GM23338 (cell line): ENCODE results near the gene HJURP. TPM values are rescaled to one million over a fixed set of nuclear protein-coding genes. Genes with fewer than 3 reads are reported as not detected.
"Not testable (repeated sequence)": the region's sequence is repeated elsewhere in the genome, so short reads cannot be mapped to it uniquely, and the experiment has no call there.

Experiments used
- ATAC-seq: fragments of 200-7000 bp; cut with Tn5 transposase; 3 replicates; pipeline ENCODE4 v1.9.1; 2020
- DNase-seq: peaks from one replicate; pipeline ENCODE4 v3.0.0-alpha.2; 2015; ENCODE audit warnings: low spot score
- H2AFZ ChIP-seq: fragments of 200-600 bp; sonication (generic); 2 replicates; pipeline ENCODE4 v1.8.0; 2016; ENCODE audit warnings: antibody characterized with exemption, mild to moderate bottlenecking, moderate library complexity
- H3F3A ChIP-seq: fragments of 200-600 bp; sonication (generic); replicated peaks from 2 replicates; pipeline ENCODE4 v1.8.0; 2017; ENCODE audit warnings: antibody characterized with exemption, mixed run types, low read depth
- H3K27ac ChIP-seq: fragments of 200-600 bp; sonication (generic); 2 replicates; pipeline ENCODE4 v1.6.1; 2016; ENCODE audit warnings: low read depth
- H3K27me3 ChIP-seq: fragments of 200-600 bp; sonication (generic); 2 replicates; pipeline ENCODE4 v1.8.0; 2016; ENCODE audit warnings: mild to moderate bottlenecking, mixed run types, moderate library complexity; ENCODE audit not compliant: insufficient read depth
- H3K36me3 ChIP-seq: fragments of 200-600 bp; sonication (generic); 2 replicates; pipeline ENCODE4 v1.8.0; 2016; ENCODE audit warnings: mild to moderate bottlenecking; ENCODE audit not compliant: insufficient read depth
- H3K4me1 ChIP-seq: fragments of 200-600 bp; sonication (generic); 2 replicates; pipeline ENCODE4 v1.8.0; 2016; ENCODE audit warnings: mild to moderate bottlenecking, moderate library complexity; ENCODE audit not compliant: insufficient read depth
- H3K4me2 ChIP-seq: fragments of 200-600 bp; sonication (generic); 2 replicates; pipeline ENCODE4 v1.7.1; 2017; ENCODE audit warnings: mixed run types
- H3K4me3 ChIP-seq: fragments of 200-600 bp; sonication (generic); 2 replicates; pipeline ENCODE4 v1.6.1; 2016; ENCODE audit warnings: mixed run types
- H3K79me2 ChIP-seq: fragments of 200-600 bp; sonication (generic); replicated peaks from 2 replicates; pipeline ENCODE4 v1.8.0; 2017; ENCODE audit warnings: mild to moderate bottlenecking; ENCODE audit not compliant: insufficient read depth
- H3K9me2 ChIP-seq: fragments of 200-600 bp; sonication (generic); 2 replicates; pipeline ENCODE4 v1.8.0; 2017; ENCODE audit not compliant: insufficient read depth
- H4K20me1 ChIP-seq: fragments of 200-600 bp; sonication (generic); replicated peaks from 2 replicates; pipeline ENCODE4 v1.8.0; 2017; ENCODE audit warnings: mild to moderate bottlenecking; ENCODE audit not compliant: insufficient read depth
- H3K27ac Mint-ChIP-seq: 2 replicates; pipeline ENCODE4 v1.8.0; 2020; ENCODE audit warnings: inconsistent platforms, mild to moderate bottlenecking, moderate library complexity, mixed read lengths
- H3K27me3 Mint-ChIP-seq: 3 replicates; pipeline ENCODE4 v1.8.0; 2022; ENCODE audit warnings: low read depth, mild to moderate bottlenecking, moderate library complexity, mixed read lengths, inconsistent platforms; ENCODE audit not compliant: insufficient read depth, poor library complexity
- H3K36me3 Mint-ChIP-seq: 3 replicates; pipeline ENCODE4 v1.8.0; 2021; ENCODE audit warnings: low read depth, mild to moderate bottlenecking, inconsistent platforms, moderate library complexity, mixed read lengths
- H3K4me1 Mint-ChIP-seq: 3 replicates; pipeline ENCODE4 v1.8.0; 2020; ENCODE audit warnings: mild to moderate bottlenecking, inconsistent platforms, mixed read lengths
- H3K4me3 Mint-ChIP-seq: 3 replicates; pipeline ENCODE4 v1.8.0; 2021; ENCODE audit warnings: moderate library complexity, mild to moderate bottlenecking, inconsistent platforms, mixed read lengths
- H3K9me3 Mint-ChIP-seq: 3 replicates; pipeline ENCODE4 v1.8.0; 2020; ENCODE audit warnings: moderate library complexity, mild to moderate bottlenecking, inconsistent platforms, mixed read lengths
- CREB1 ChIP-seq: fragments of 250-450 bp; sonication (Bioruptor Pico); IDR thresholded peaks from 2 replicates; pipeline ENCODE4 v1.5.0; 2020; ENCODE audit warnings: low read depth, mild to moderate bottlenecking, moderate library complexity
- STAT1 ChIP-seq: IDR thresholded peaks from one replicate; pipeline ENCODE4 v1.6.1; 2016; ENCODE audit warnings: antibody characterized with exemption; ENCODE audit not compliant: unreplicated experiment
- polyA plus RNA-seq: library from polyadenylated mRNA; unstranded; fragments of >200 nt; fragmentation: Nextera tagmentation; extraction: Ambion mirVana; gene quantifications from 2 replicates; pipeline ENCODE4 v1.2.1, GENCODE V29; 2016
- total RNA-seq: library from RNA; depleted of rRNA; stranded (reverse); fragments of >200 nt; shearing (Covaris generic); gene quantifications from 2 replicates; pipeline ENCODE4 v1.2.3, GENCODE V29; 2014
- TF ChIP-seq, protein P1 (sequence below): fragments of 250-450 bp; sonication (Bioruptor Pico); IDR thresholded peaks from 2 replicates; pipeline ENCODE4 v1.5.0; 2020; ENCODE audit warnings: mild to moderate bottlenecking, moderate library complexity
- TF ChIP-seq, protein P2 (sequence below): IDR thresholded peaks from 2 replicates; pipeline ENCODE4 v1.6.1; 2016; ENCODE audit warnings: antibody characterized with exemption

Gene HJURP
- total and polyA plus RNA-seq, 2 experiments from 2014 or later: 42.9 to 49.2 TPM

DNA sequence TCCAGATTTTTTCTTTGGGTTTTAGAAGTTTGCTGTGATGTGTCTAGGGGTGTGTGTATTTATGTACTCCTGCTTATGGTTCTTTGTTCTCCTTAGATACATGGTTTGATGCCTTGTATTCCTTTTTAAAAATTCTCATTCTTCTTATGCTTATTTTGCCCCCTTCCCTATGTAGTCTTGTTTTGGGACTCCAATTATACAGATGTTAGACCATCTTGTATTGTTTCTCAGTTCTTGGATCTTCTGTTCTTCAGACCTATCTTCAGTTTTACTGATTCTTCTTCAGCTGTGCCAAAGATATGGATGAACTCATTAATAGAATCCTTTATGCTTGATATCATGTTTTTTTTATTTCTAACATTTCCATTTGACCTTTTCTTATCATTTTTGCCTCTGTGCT is 28.0 kb upstream of the HJURP start (continued):
- TF ChIP-seq, protein P1, sequence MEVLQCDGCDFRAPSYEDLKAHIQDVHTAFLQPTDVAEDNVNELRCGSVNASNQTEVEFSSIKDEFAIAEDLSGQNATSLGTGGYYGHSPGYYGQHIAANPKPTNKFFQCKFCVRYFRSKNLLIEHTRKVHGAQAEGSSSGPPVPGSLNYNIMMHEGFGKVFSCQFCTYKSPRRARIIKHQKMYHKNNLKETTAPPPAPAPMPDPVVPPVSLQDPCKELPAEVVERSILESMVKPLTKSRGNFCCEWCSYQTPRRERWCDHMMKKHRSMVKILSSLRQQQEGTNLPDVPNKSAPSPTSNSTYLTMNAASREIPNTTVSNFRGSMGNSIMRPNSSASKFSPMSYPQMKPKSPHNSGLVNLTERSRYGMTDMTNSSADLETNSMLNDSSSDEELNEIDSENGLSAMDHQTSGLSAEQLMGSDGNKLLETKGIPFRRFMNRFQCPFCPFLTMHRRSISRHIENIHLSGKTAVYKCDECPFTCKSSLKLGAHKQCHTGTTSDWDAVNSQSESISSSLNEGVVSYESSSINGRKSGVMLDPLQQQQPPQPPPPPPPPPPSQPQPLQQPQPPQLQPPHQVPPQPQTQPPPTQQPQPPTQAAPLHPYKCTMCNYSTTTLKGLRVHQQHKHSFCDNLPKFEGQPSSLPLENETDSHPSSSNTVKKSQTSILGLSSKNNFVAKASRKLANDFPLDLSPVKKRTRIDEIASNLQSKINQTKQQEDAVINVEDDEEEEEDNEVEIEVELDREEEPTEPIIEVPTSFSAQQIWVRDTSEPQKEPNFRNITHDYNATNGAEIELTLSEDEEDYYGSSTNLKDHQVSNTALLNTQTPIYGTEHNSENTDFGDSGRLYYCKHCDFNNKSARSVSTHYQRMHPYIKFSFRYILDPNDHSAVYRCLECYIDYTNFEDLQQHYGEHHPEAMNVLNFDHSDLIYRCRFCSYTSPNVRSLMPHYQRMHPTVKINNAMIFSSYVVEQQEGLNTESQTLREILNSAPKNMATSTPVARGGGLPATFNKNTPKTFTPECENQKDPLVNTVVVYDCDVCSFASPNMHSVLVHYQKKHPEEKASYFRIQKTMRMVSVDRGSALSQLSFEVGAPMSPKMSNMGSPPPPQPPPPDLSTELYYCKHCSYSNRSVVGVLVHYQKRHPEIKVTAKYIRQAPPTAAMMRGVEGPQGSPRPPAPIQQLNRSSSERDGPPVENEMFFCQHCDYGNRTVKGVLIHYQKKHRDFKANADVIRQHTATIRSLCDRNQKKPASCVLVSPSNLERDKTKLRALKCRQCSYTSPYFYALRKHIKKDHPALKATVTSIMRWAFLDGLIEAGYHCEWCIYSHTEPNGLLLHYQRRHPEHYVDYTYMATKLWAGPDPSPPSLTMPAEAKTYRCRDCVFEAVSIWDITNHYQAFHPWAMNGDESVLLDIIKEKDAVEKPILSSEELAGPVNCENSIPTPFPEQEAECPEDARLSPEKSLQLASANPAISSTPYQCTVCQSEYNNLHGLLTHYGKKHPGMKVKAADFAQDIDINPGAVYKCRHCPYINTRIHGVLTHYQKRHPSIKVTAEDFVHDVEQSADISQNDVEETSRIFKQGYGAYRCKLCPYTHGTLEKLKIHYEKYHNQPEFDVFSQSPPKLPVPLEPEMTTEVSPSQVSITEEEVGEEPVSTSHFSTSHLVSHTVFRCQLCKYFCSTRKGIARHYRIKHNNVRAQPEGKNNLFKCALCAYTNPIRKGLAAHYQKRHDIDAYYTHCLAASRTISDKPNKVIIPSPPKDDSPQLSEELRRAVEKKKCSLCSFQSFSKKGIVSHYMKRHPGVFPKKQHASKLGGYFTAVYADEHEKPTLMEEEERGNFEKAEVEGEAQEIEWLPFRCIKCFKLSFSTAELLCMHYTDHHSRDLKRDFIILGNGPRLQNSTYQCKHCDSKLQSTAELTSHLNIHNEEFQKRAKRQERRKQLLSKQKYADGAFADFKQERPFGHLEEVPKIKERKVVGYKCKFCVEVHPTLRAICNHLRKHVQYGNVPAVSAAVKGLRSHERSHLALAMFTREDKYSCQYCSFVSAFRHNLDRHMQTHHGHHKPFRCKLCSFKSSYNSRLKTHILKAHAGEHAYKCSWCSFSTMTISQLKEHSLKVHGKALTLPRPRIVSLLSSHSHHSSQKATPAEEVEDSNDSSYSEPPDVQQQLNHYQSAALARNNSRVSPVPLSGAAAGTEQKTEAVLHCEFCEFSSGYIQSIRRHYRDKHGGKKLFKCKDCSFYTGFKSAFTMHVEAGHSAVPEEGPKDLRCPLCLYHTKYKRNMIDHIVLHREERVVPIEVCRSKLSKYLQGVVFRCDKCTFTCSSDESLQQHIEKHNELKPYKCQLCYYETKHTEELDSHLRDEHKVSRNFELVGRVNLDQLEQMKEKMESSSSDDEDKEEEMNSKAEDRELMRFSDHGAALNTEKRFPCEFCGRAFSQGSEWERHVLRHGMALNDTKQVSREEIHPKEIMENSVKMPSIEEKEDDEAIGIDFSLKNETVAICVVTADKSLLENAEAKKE (CRISPR knock-in tag): no peak
- no peak for TF ChIP-seq STAT1
- TF ChIP-seq CREB1 (CRISPR knock-in tag): no peak
- TF ChIP-seq, protein P2, sequence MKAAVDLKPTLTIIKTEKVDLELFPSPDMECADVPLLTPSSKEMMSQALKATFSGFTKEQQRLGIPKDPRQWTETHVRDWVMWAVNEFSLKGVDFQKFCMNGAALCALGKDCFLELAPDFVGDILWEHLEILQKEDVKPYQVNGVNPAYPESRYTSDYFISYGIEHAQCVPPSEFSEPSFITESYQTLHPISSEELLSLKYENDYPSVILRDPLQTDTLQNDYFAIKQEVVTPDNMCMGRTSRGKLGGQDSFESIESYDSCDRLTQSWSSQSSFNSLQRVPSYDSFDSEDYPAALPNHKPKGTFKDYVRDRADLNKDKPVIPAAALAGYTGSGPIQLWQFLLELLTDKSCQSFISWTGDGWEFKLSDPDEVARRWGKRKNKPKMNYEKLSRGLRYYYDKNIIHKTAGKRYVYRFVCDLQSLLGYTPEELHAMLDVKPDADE: no peak

DNA sequence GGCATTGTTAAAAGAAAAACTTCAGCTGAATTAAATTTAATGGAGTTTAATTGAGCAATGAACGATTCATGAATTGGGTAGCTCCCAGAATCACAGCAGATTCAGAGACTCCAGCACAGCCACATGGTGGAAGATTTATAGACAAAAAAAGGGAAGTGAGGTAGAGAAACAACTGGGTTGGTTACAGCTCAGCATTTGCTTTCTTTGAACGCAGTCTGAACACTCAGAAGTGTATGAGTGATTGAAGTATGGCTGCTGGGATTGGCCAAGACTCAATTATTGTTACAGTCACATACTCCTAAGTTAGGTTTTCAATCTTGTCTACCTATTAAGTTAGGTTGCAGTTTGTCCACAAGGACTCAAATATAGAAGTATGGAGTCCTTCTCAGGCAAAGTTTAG is 17.8 kb upstream of the HJURP start:
- not testable (repeated sequence) for H4K20me1 ChIP-seq, H3K36me3 ChIP-seq

More for the DNA sequence above, 17.8 kb upstream of the HJURP start:
- not testable (repeated sequence) for ATAC-seq, H3K4me1 Mint-ChIP-seq, H3K36me3 Mint-ChIP-seq, H3K27ac ChIP-seq, H3F3A ChIP-seq, H3K27me3 ChIP-seq, H3K9me2 ChIP-seq, H3K79me2 ChIP-seq, H3K4me1 ChIP-seq, H3K4me2 ChIP-seq, H3K27ac Mint-ChIP-seq, H2AFZ ChIP-seq, DNase-seq, H3K27me3 Mint-ChIP-seq, H3K4me3 ChIP-seq, H3K4me3 Mint-ChIP-seq
- peaks cover 15% of the 10 kb centered on the region; the same call in 2 of the 3 replicates for H3K9me3 Mint-ChIP-seq
